ENCODE measurements around the gene LKAAEAR1.
"Not testable (repeated sequence)": the region's sequence is repeated elsewhere in the genome, so short reads cannot be mapped to it uniquely, and the experiment has no call there.

LKAAEAR1 gene

GRCh38 chr20:64099086-64099786, 15.0 kb upstream of the LKAAEAR1 start:
- DNase-seq (ENCODE audit: low read depth): no peak

GRCh38 chr20:64098471-64099013, 14.3 kb upstream of the LKAAEAR1 start:
- no peak for DNase-seq (ENCODE audit: low read depth)

- DNase-seq (ENCODE audit: low read depth): no peak
These were observed 12.3 kb upstream of the LKAAEAR1 start for GRCh38 chr20:64096535-64096934.

- no peak for DNase-seq (ENCODE audit: low read depth)
These were observed 11.7 kb upstream of the LKAAEAR1 start for GRCh38 chr20:64095927-64096326.

GRCh38 chr20:64095455-64095854, 11.3 kb upstream of the LKAAEAR1 start:
- DNase-seq (ENCODE audit: low read depth): no peak

- no peak for DNase-seq (ENCODE audit: low read depth)
These were observed 8.9 kb upstream of the LKAAEAR1 start for GRCh38 chr20:64093013-64093503.

- no peak for DNase-seq (ENCODE audit: low read depth)
These were observed 8.2 kb upstream of the LKAAEAR1 start for GRCh38 chr20:64092258-64093012.

GRCh38 chr20:64091770-64092169, 7.6 kb upstream of the LKAAEAR1 start:
- no peak for DNase-seq (ENCODE audit: low read depth)

- no peak for DNase-seq (ENCODE audit: low read depth)
These were observed 7.1 kb upstream of the LKAAEAR1 start for GRCh38 chr20:64091340-64091739.

- no peak for DNase-seq (ENCODE audit: low read depth)
These were observed 6.0 kb upstream of the LKAAEAR1 start for GRCh38 chr20:64090165-64090564.

GRCh38 chr20:64088586-64088985, 4.4 kb upstream of the LKAAEAR1 start:
- not testable (repeated sequence) for DNase-seq (ENCODE audit: low read depth)

GRCh38 chr20:64087226-64087825, 3.1 kb upstream of the LKAAEAR1 start:
- DNase-seq (ENCODE audit: low read depth): not testable (repeated sequence)

GRCh38 chr20:64086801-64087200, 2.6 kb upstream of the LKAAEAR1 start:
- no peak for DNase-seq (ENCODE audit: low read depth)

GRCh38 chr20:64084685-64085152, 521 bp upstream of the LKAAEAR1 start:
- no peak for DNase-seq (ENCODE audit: low read depth)

GRCh38 chr20:64083378-64083803, 807 bp downstream of the LKAAEAR1 start:
- no peak for DNase-seq (ENCODE audit: low read depth)

GRCh38 chr20:64082820-64083377, 1.3 kb downstream of the LKAAEAR1 start:
- DNase-seq (ENCODE audit: low read depth): no peak

- no peak for DNase-seq (ENCODE audit: low read depth)
These were observed 2.0 kb downstream of the LKAAEAR1 start for GRCh38 chr20:64082126-64082731.

GRCh38 chr20:64081624-64081964, 2.6 kb downstream of the LKAAEAR1 start:
- no peak for DNase-seq (ENCODE audit: low read depth)

GRCh38 chr20:64080813-64081623, 3.2 kb downstream of the LKAAEAR1 start:
- DNase-seq (ENCODE audit: low read depth): no peak

- DNase-seq (ENCODE audit: low read depth): no peak
These were observed 4.0 kb downstream of the LKAAEAR1 start, which contains the start of gene OPRL1 for GRCh38 chr20:64080013-64080812. Gene OPRL1 (plus strand): TSS chr20:64080082. CDS start chr20:64092721, 12,639 bp downstream.
